HCT116 (cell line): ENCODE data around the gene PARP8. TPM values are rescaled to one million over a fixed set of nuclear protein-coding genes. Genes with fewer than 3 reads are reported as not detected.

Source experiments
- ATAC-seq: fragments of 200-7000 bp; cut with Tn5 transposase; 2 replicates; pipeline ENCODE4 v1.9.1; 2020; ENCODE audit warnings: mild to moderate bottlenecking, moderate library complexity
- BruUV-seq: library from RNA; stranded (reverse); fragments of 400-500 nt; replicated peaks from 2 replicates; lab custom pipeline; 2021; lab: Mats Ljungman, UMichigan
- CTCF ChIA-PET: fragments of 300-600 bp; sonication (Branson Sonifier 250); formaldehyde crosslinking; loops from one replicate; lab custom pipeline; 2021; ENCODE audit warnings: antibody characterized with exemption; lab: Charles Lee
- POLR2A ChIA-PET: fragments of 300-600, 350-600 bp; sonication (Branson Sonifier 250); formaldehyde crosslinking; loops from one replicate; lab custom pipeline; 2021; ENCODE audit warnings: antibody characterized with exemption; lab: Charles Lee
- RAD21 ChIA-PET, 2 experiments: fragments of 300-600 bp; sonication (Branson Sonifier 250); formaldehyde crosslinking; loops; one replicate each; lab custom pipeline; 2023; ENCODE audit warnings: low total read pairs in 2 of 2; ENCODE audit not compliant: uncharacterized antibody in 2 of 2, unreplicated experiment in 2 of 2, low non-redundant PET in 1 of 2; lab: Charles Lee
- DNase-seq: peaks from one replicate; pipeline ENCODE4 v3.0.0-alpha.2; 2010; ENCODE audit warnings: low read depth, low spot score
- H2AFZ ChIP-seq: fragments of 200-600 bp; shearing (Covaris generic), sonication (generic); 2 replicates; pipeline ENCODE4 v1.6.1; 2017; ENCODE audit warnings: low read depth, mixed run types, mixed read lengths, antibody characterized with exemption, low read length; ENCODE audit not compliant: poor library complexity, severe bottlenecking
- H3K27ac ChIP-seq: 2 replicates; pipeline ENCODE4 v1.5.1; 2012; ENCODE audit warnings: low read depth, low read length
- H3K27me3 ChIP-seq: fragments of 200-600 bp; sonication (generic); 2 replicates; pipeline ENCODE4 v1.6.1; 2016; ENCODE audit warnings: mixed run types, low read length, mixed read lengths; ENCODE audit not compliant: insufficient read depth
- H3K36me3 ChIP-seq, 2 experiments: fragments of 200-500 bp in 1 of 2; fragments of 200-600 bp in 1 of 2; sonication (Bioruptor generic) in 1 of 2; sonication (generic) in 1 of 2; 2 replicates each; pipeline versions ENCODE4 v1.5.1 to v1.6.1; 2014 to 2016; ENCODE audit warnings: low read length in 2 of 2, inconsistent platforms in 1 of 2, mixed read lengths in 1 of 2, mixed run types in 1 of 2; ENCODE audit not compliant: insufficient read depth in 2 of 2, control insufficient read depth in 1 of 2
- H3K4me1 ChIP-seq, 2 experiments: fragments of 200-600 bp in 1 of 2; sonication (generic) in 1 of 2; 2 replicates each; pipeline versions ENCODE4 v1.5.1 to v1.6.1; 2012 to 2017; ENCODE audit warnings: low read length in 2 of 2, inconsistent platforms in 1 of 2, mild to moderate bottlenecking in 1 of 2, mixed read lengths in 1 of 2, mixed run types in 1 of 2, moderate library complexity in 1 of 2; ENCODE audit not compliant: insufficient read depth in 2 of 2, control insufficient read depth in 1 of 2
- H3K4me2 ChIP-seq: fragments of 200-600 bp; sonication (generic); 2 replicates; pipeline ENCODE4 v1.6.1; 2017; ENCODE audit warnings: mixed run types, low read length, mixed read lengths
- H3K4me3 ChIP-seq, 2 experiments: fragments of 200-600 bp in 1 of 2; sonication (generic) in 1 of 2; replicated peaks in 1 of 2; 2 replicates each; pipeline ENCODE4 v1.5.1; 2011 to 2016; ENCODE audit warnings: low read length in 2 of 2, control low read depth in 1 of 2, low read depth in 1 of 2, mild to moderate bottlenecking in 1 of 2, mixed read lengths in 1 of 2, mixed run types in 1 of 2
- H3K79me2 ChIP-seq: fragments of 200-600 bp; sonication (generic); 2 replicates; pipeline ENCODE4 v1.6.1; 2017; ENCODE audit warnings: mild to moderate bottlenecking, mixed run types, low read length, moderate library complexity, mixed read lengths; ENCODE audit not compliant: insufficient read depth
- H3K9ac ChIP-seq: fragments of 200-600 bp; sonication (generic); 2 replicates; pipeline ENCODE4 v1.6.1; 2016; ENCODE audit warnings: low read length, mixed read lengths
- H3K9me2 ChIP-seq: fragments of 200-600 bp; sonication (generic), shearing (Covaris generic); 2 replicates; pipeline ENCODE4 v1.6.1; 2017; ENCODE audit warnings: mixed run types, mild to moderate bottlenecking, moderate library complexity; ENCODE audit not compliant: insufficient read depth
- H3K9me3 ChIP-seq, 2 experiments: fragments of 200-500 bp in 1 of 2; fragments of 200-600 bp in 1 of 2; sonication (Bioruptor generic) in 1 of 2; sonication (generic) in 1 of 2; 2 replicates each; pipeline ENCODE4 v1.6.1; 2014 to 2017; ENCODE audit warnings: low read length in 2 of 2, mixed read lengths in 2 of 2, inconsistent platforms in 1 of 2, low read depth in 1 of 2, mild to moderate bottlenecking in 1 of 2, mixed run types in 1 of 2, moderate library complexity in 1 of 2; ENCODE audit not compliant: control insufficient read depth in 1 of 2, insufficient read depth in 1 of 2
- H4K20me1 ChIP-seq: fragments of 200-600 bp; sonication (generic), shearing (Covaris generic); 2 replicates; pipeline ENCODE4 v1.6.1; 2017; ENCODE audit warnings: mixed run types, mild to moderate bottlenecking, moderate library complexity; ENCODE audit not compliant: insufficient read depth
- CEBPB ChIP-seq: IDR thresholded peaks from 2 replicates; pipeline ENCODE4 v1.6.1; 2012; ENCODE audit warnings: low read depth
- EGR1 ChIP-seq: IDR thresholded peaks from 2 replicates; pipeline ENCODE4 v1.6.1; 2012; ENCODE audit warnings: low read depth
- FOSL1 ChIP-seq: IDR thresholded peaks from 2 replicates; pipeline ENCODE4 v1.6.1; 2012; ENCODE audit warnings: low read depth
- POLR2AphosphoS5 ChIP-seq: IDR thresholded peaks from 2 replicates; pipeline ENCODE4 v1.6.1; 2011; ENCODE audit warnings: mild to moderate bottlenecking, low read depth, low read length, moderate library complexity
- RAD21 ChIP-seq: IDR thresholded peaks from 2 replicates; pipeline ENCODE4 v1.6.1; 2012; ENCODE audit warnings: low read depth, mild to moderate bottlenecking
- REST ChIP-seq: IDR thresholded peaks from 2 replicates; pipeline ENCODE4 v1.6.1; 2012; ENCODE audit warnings: low read depth
- SRF ChIP-seq: IDR thresholded peaks from 2 replicates; pipeline ENCODE4 v1.6.1; 2012; ENCODE audit warnings: low read depth
- ZFX ChIP-seq: fragments of 450-650 bp; IDR thresholded peaks from 2 replicates; pipeline ENCODE4 v1.6.1; 2017
- ZNF274 ChIP-seq: fragments of 200-500 bp; sonication (Bioruptor generic); IDR thresholded peaks from 2 replicates; pipeline ENCODE4 v1.6.1; 2014; ENCODE audit warnings: mild to moderate bottlenecking, low read depth, low read length, inconsistent platforms
- intact Hi-C: fragments of 100-400 bp; cut with micrococcal nuclease; formaldehyde crosslinking; loops from 2 replicates; pipeline ENCODE4 v1.10.0; 2022
- total RNA-seq: library from RNA; stranded (reverse); gene quantifications from one replicate; pipeline ENCODE4 v1.2.1, GENCODE V29; 2021; ENCODE audit not compliant: unreplicated experiment

PARP8 gene
- total RNA-seq, 1 experiment from 2014 or later = 19.0 TPM

- ATAC-seq (no peak), DNase-seq (no peak)
- Histone ChIP-seq H3K9me2 (no peaks in the 10 kb centered on the region), H3K27ac (no peak overlapping the region), H2AFZ (no peak overlapping the region), H3K27me3 (no peaks in the 10 kb centered on the region), H3K9ac (no peak overlapping the region), H4K20me1 (no peaks in the 10 kb centered on the region), H3K9me3 (no peaks in the 10 kb centered on the region), H3K4me1 (no peaks in the 10 kb centered on the region), H3K36me3 (no peaks in the 10 kb centered on the region), H3K79me2 (no peaks in the 10 kb centered on the region), H3K4me3 (no peak overlapping the region), H3K4me2 (no peak overlapping the region)
- TF ChIP-seq ZFX (no peak), SRF (no peak), REST (no peak), POLR2AphosphoS5 (no peak), EGR1 (no peak), RAD21 (no peak), FOSL1 (no peak), ZNF274 (no peak), CEBPB (no peak)
- POLR2A ChIA-PET = no interaction called here
- RAD21 ChIA-PET = no interaction called here
- CTCF ChIA-PET = no interaction called here
- intact Hi-C loops = loop anchor here (5.0 kb wide), 1 partner anchor 240 kb away; no protein-coding TSS in a partner anchor
- BruUV-seq = no TSS peak
Observed at GRCh38 chr5:50752800-50753199, 86.4 kb downstream of the PARP8 start.
